ENCODE data around the gene PIGA. TPM values are rescaled to one million over a fixed set of nuclear protein-coding genes. Genes with fewer than 3 reads are reported as not detected.

The PIGA gene
- total RNA-seq, 1 experiment from 2014 or later, result 13.9 TPM

DNA sequence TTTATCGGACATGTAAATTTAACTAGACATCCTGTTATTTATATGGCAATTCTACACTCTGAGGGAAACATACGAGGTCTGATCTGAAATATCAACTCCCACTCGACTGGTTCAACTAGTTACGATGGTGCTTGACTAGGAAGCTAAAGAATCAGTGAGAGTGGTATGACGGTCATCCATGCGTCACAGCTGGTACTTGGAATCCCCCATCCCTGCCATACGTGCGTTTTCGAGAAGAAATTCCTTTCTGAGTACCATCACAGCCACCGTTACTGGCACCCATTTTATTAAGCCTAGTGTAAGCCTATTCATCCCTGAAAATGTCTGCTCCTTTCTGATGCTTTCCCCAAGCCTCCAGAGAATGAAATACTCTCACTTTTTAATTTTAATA, 695 bp upstream of the PIGA start:
- Histone ChIP-seq H3K79me1 (ENCODE audit: insufficient read depth, low read depth, low read length, poor library complexity, severe bottlenecking) (no peaks in the 10 kb centered on the region), H2BK120ac (ENCODE audit: low read depth, low read length, poor library complexity, severe bottlenecking) (no peak overlapping the region), H3K79me2 (ENCODE audit: insufficient read depth, low read length) (no peaks in the 10 kb centered on the region), H2AK5ac (ENCODE audit: insufficient read length, low read length) (no peak overlapping the region), H3K27ac (ENCODE audit: insufficient read length, low read depth, low read length) (no peak overlapping the region), H3T11ph (ENCODE audit: low read length) (no peak overlapping the region), H3K4me1 (ENCODE audit: insufficient read depth, low read length) (no peaks in the 10 kb centered on the region), H3K9ac (ENCODE audit: extremely low read depth, insufficient read length, low read length) (peak overlapping the region; percentile 48), H2BK20ac (ENCODE audit: low read depth, low read length, poor library complexity, severe bottlenecking) (no peak overlapping the region), H3K23ac (ENCODE audit: insufficient read length, low read depth, low read length) (no peak overlapping the region), H3K56ac (ENCODE audit: insufficient read length, low read depth, low read length) (no peak overlapping the region), H4K91ac (ENCODE audit: insufficient read length, low read depth, low read length) (no peak overlapping the region), H4K8ac (replicated peaks; ENCODE audit: insufficient read length, low read depth, low read length) (no peak overlapping the region), H3K27me3 (ENCODE audit: insufficient read depth, low read length) (no peaks in the 10 kb centered on the region), H2BK5ac (ENCODE audit: insufficient read length, low read length) (no peak overlapping the region), H3K14ac (ENCODE audit: insufficient read depth, low read length) (no peak overlapping the region), H3K23me2 (ENCODE audit: insufficient read length, low read depth, low read length, poor library complexity, severe bottlenecking) (no peaks in the 10 kb centered on the region), H3K4me2 (ENCODE audit: insufficient read depth, insufficient read length, low read length) (peak overlapping the region; percentile 82), H2AFZ (ENCODE audit: low read length) (no peak overlapping the region), H3K9me3 (ENCODE audit: control insufficient read depth, low read depth, low read length) (no peaks in the 10 kb centered on the region), H4K20me1 (ENCODE audit: control insufficient read depth, insufficient read depth, insufficient read length) (no peaks in the 10 kb centered on the region), H4K5ac (ENCODE audit: insufficient read length, low read depth, low read length) (no peak overlapping the region), H3K18ac (ENCODE audit: insufficient read length, low read depth, low read length) (no peak overlapping the region), H2BK12ac (ENCODE audit: insufficient read length, low read depth, low read length) (no peak overlapping the region), H2BK15ac (ENCODE audit: low read depth, low read length) (no peak overlapping the region), H3K4ac (ENCODE audit: low read depth, low read length) (no peak overlapping the region)
- peak overlapping the region; percentile 92 to 93 for H3K4me3 Mint-ChIP-seq
- TF ChIP-seq, protein P1, sequence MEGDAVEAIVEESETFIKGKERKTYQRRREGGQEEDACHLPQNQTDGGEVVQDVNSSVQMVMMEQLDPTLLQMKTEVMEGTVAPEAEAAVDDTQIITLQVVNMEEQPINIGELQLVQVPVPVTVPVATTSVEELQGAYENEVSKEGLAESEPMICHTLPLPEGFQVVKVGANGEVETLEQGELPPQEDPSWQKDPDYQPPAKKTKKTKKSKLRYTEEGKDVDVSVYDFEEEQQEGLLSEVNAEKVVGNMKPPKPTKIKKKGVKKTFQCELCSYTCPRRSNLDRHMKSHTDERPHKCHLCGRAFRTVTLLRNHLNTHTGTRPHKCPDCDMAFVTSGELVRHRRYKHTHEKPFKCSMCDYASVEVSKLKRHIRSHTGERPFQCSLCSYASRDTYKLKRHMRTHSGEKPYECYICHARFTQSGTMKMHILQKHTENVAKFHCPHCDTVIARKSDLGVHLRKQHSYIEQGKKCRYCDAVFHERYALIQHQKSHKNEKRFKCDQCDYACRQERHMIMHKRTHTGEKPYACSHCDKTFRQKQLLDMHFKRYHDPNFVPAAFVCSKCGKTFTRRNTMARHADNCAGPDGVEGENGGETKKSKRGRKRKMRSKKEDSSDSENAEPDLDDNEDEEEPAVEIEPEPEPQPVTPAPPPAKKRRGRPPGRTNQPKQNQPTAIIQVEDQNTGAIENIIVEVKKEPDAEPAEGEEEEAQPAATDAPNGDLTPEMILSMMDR (conservative IDR thresholded peaks at IDR 0.05), result no peak
- WGBS (ENCODE audit: extremely low coverage, insufficient read length, low lambda C conversion rate), result no CpG with 5 or more reads among the region's 10 CpGs
- no peak for DNase-seq
- H3K9me3 Mint-ChIP-seq, result peaks cover 0 to 16% of the 10 kb centered on the region in 2 experiments
- H3K4me1 Mint-ChIP-seq, result peaks cover 2 to 5% of the 10 kb centered on the region in 2 experiments; a peak in 2 of 4 replicates
- peaks cover 9% of the 10 kb centered on the region for H3K27me3 Mint-ChIP-seq (ENCODE audit: low read depth)
- H3K36me3 Mint-ChIP-seq (ENCODE audit: insufficient read depth in 1 of 3, low read depth in 3 of 3), result peaks cover 0 to 9% (median 0%) of the 10 kb centered on the region in 3 experiments; a peak in 3 of 7 replicates
- H3K27ac Mint-ChIP-seq, result peak overlapping the region in 1 of 3 experiments; percentile 92; a peak in 2 of 7 replicates
